Prostate gland (tissue), 2 donors: ENCODE data around the gene RAPGEF4. TPM values are rescaled to one million over a fixed set of nuclear protein-coding genes. Genes with fewer than 3 reads are reported as not detected.

Experiments
- DNase-seq: peaks from one replicate; pipeline ENCODE4 v3.0.0-alpha.2; 2019; ENCODE audit warnings: low spot score
- H3K27ac ChIP-seq, 2 donors: fragments of 200-600 bp; sonication (generic); 2 replicates each; pipeline ENCODE4 v1.5.1; 2017 to 2019
- H3K27me3 ChIP-seq: fragments of 200-600 bp; sonication (generic); replicated peaks from 2 replicates; pipeline ENCODE4 v1.5.1; 2019; ENCODE audit not compliant: insufficient read depth
- H3K36me3 ChIP-seq, 2 donors: fragments of 200-600 bp; sonication (generic); 1 replicate in 1 of 2; 2 replicates in 1 of 2; pipeline versions ENCODE4 v1.5.1 to v1.8.1; 2017 to 2019
- H3K4me1 ChIP-seq: fragments of 200-600 bp; sonication (generic); replicated peaks from 2 replicates; pipeline ENCODE4 v1.5.1; 2019
- H3K4me3 ChIP-seq, 2 donors: fragments of 200-600 bp; sonication (generic); 2 replicates each; pipeline ENCODE4 v1.5.1; 2017 to 2019
- H3K9me3 ChIP-seq: fragments of 200-600 bp; sonication (generic); 2 replicates; pipeline ENCODE4 v1.5.1; 2017
- CTCF ChIP-seq, 4 experiments: fragments of 200-600 bp in 2 of 4; fragments of 450-650 bp in 2 of 4; sonication (generic) in 2 of 4; IDR thresholded peaks; 1 replicate in 3 of 4; 2 replicates in 1 of 4; pipeline ENCODE4 v1.5.1; 2016 to 2019; ENCODE audit warnings: antibody characterized with exemption in 4 of 4, mild to moderate bottlenecking in 2 of 4, moderate library complexity in 2 of 4
- POLR2A ChIP-seq: fragments of 450-650 bp; IDR thresholded peaks from one replicate; pipeline ENCODE4 v1.6.1; 2016; ENCODE audit warnings: antibody characterized with exemption, mild to moderate bottlenecking
- POLR2AphosphoS5 ChIP-seq: sonication (generic); formaldehyde crosslinking; IDR thresholded peaks from one replicate; pipeline ENCODE4 v1.6.1; 2017; ENCODE audit warnings: antibody characterized with exemption
- WGBS: methylation state at CpG from one replicate; pipeline ENCODE4 v1.1.5; 2018; 5-methylcytosine and 5-hydroxymethylcytosine counted together
- intact Hi-C: fragments of 100-400 bp; cut with DNase I; formaldehyde crosslinking; loops from one replicate; pipeline ENCODE4 v1.14.2; 2022
- total RNA-seq, 2 donors: library from RNA; depleted of rRNA; stranded (reverse); fragments of >200 nt; gene quantifications; one replicate each; pipeline ENCODE4 v1.1.0, GENCODE V29; 2016

The RAPGEF4 gene
- total RNA-seq, 2 donors from 2014 or later: 7.3 to 31.0 TPM

- WGBS: 57% methylated on average over 5 of the region's 5 CpGs
- Histone ChIP-seq H3K27me3 (no peaks in the 10 kb centered on the region), H3K4me1 (no peaks in the 10 kb centered on the region), H3K9me3 (no peaks in the 10 kb centered on the region), H3K27ac (no peak overlapping the region), H3K4me3 (no peak overlapping the region), H3K36me3 (no peaks in the 10 kb centered on the region)
- intact Hi-C loops: no loop called here
- TF ChIP-seq POLR2AphosphoS5: no peak
- TF ChIP-seq CTCF (IDR thresholded peaks at IDR 0.05): no peak
- TF ChIP-seq POLR2A: no peak
- DNase-seq: no peak
These were observed 218.6 kb downstream of the RAPGEF4 start for GRCh38 chr2:172953970-172954852.

- no peaks in the 10 kb centered on the region for H3K27me3 ChIP-seq
- intact Hi-C loops: no loop called here
- H3K4me1 ChIP-seq: no peaks in the 10 kb centered on the region
- H3K27ac ChIP-seq: no peak overlapping the region
- 88% methylated on average over 11 of the region's 11 CpGs for WGBS
- H3K4me3 ChIP-seq: no peak overlapping the region
- TF ChIP-seq POLR2AphosphoS5 (no peak), CTCF (IDR thresholded peaks at IDR 0.05) (no peak), POLR2A (no peak)
- no peaks in the 10 kb centered on the region for H3K9me3 ChIP-seq
- H3K36me3 ChIP-seq: no peaks in the 10 kb centered on the region
- no peak for DNase-seq
These were observed 219.9 kb downstream of the RAPGEF4 start for GRCh38 chr2:172955587-172955986.

GRCh38 chr2:172957734-172958133 is 222.1 kb downstream of the RAPGEF4 start:
- TF ChIP-seq CTCF (IDR thresholded peaks at IDR 0.05) (no peak), POLR2A (no peak), POLR2AphosphoS5 (no peak)
- no peak overlapping the region for H3K4me3 ChIP-seq
- no peak for DNase-seq
- no peaks in the 10 kb centered on the region for H3K36me3 ChIP-seq
- H3K9me3 ChIP-seq: no peaks in the 10 kb centered on the region
- no peak overlapping the region for H3K27ac ChIP-seq
- intact Hi-C loops: no loop called here
- no peaks in the 10 kb centered on the region for H3K27me3 ChIP-seq
- no peaks in the 10 kb centered on the region for H3K4me1 ChIP-seq

- WGBS: 94% methylated on average over 1 of the region's 1 CpG
- TF ChIP-seq POLR2AphosphoS5: no peak
- TF ChIP-seq POLR2A: no peak
- no peak for TF ChIP-seq CTCF (IDR thresholded peaks at IDR 0.05)
- Histone ChIP-seq H3K4me1 (no peaks in the 10 kb centered on the region), H3K9me3 (no peaks in the 10 kb centered on the region), H3K4me3 (no peak overlapping the region), H3K27me3 (no peaks in the 10 kb centered on the region), H3K27ac (no peak overlapping the region), H3K36me3 (no peaks in the 10 kb centered on the region)
- no peak for DNase-seq
- intact Hi-C loops: no loop called here
These were observed 226.4 kb downstream of the RAPGEF4 start for GRCh38 chr2:172962082-172962481.

- Histone ChIP-seq H3K4me1 (no peaks in the 10 kb centered on the region), H3K27ac (no peak overlapping the region), H3K4me3 (no peak overlapping the region), H3K36me3 (no peaks in the 10 kb centered on the region), H3K27me3 (no peaks in the 10 kb centered on the region), H3K9me3 (no peaks in the 10 kb centered on the region)
- intact Hi-C loops: no loop called here
- no peak for TF ChIP-seq POLR2A
- no peak for TF ChIP-seq POLR2AphosphoS5
- DNase-seq: no peak
- WGBS: 63% methylated on average over 2 of the region's 2 CpGs
These were observed 227.2 kb downstream of the RAPGEF4 start for GRCh38 chr2:172962824-172963223.
